OCI-LY3 (cell line): ENCODE results near the gene PRDM16.

Source experiments
- H2AFZ ChIP-seq: fragments of 200-600, 300-600 bp; shearing (Covaris generic); 2 replicates; pipeline ENCODE4 v1.6.0; 2014; ENCODE audit warnings: antibody characterized with exemption, low read depth, low read length
- H3K27ac ChIP-seq: fragments of 200-600, 300-600 bp; sonication (generic); 2 replicates; pipeline ENCODE4 v1.5.1; 2014; ENCODE audit warnings: mild to moderate bottlenecking, low read length, moderate library complexity, mixed read lengths
- H3K27me3 ChIP-seq: fragments of 200-600, 300-600 bp; sonication (generic); 2 replicates; pipeline ENCODE4 v1.6.1; 2014; ENCODE audit warnings: low read depth, low read length, mixed read lengths
- H3K36me3 ChIP-seq: fragments of 200-600, 300-600 bp; sonication (generic); replicated peaks from 2 replicates; pipeline ENCODE3; 2014; ENCODE audit warnings: low read depth, low read length, mixed read lengths
- H3K4me1 ChIP-seq: fragments of 300-600, 200-600 bp; sonication (generic); 2 replicates; pipeline ENCODE4 v1.6.1; 2014; ENCODE audit warnings: low read length, mixed read lengths
- H3K4me2 ChIP-seq: fragments of 200-600, 300-600 bp; sonication (generic); 2 replicates; pipeline ENCODE4 v1.6.1; 2014; ENCODE audit warnings: low read length, mixed read lengths
- H3K4me3 ChIP-seq: fragments of 300-600, 200-600 bp; sonication (generic); 2 replicates; pipeline ENCODE4 v1.5.1; 2014; ENCODE audit warnings: antibody characterized with exemption, mild to moderate bottlenecking, low read length, moderate library complexity
- H3K79me2 ChIP-seq: fragments of 300-600, 200-600 bp; shearing (Covaris generic); 2 replicates; pipeline ENCODE4 v1.6.1; 2014; ENCODE audit warnings: mild to moderate bottlenecking, low read length, mixed read lengths
- H3K9ac ChIP-seq: fragments of 300-600, 200-600 bp; shearing (Covaris generic); 2 replicates; pipeline ENCODE4 v1.6.0; 2014; ENCODE audit warnings: mild to moderate bottlenecking, low read length, moderate library complexity
- H3K9me3 ChIP-seq: fragments of 200-600, 300-600 bp; shearing (Covaris generic); 2 replicates; pipeline ENCODE4 v1.6.1; 2014; ENCODE audit warnings: low read length, mixed read lengths; ENCODE audit not compliant: insufficient read depth
- H4K20me1 ChIP-seq: fragments of 200-600, 300-600 bp; sonication (generic); 2 replicates; pipeline ENCODE4 v1.6.1; 2016; ENCODE audit warnings: low read length, mixed read lengths; ENCODE audit not compliant: insufficient read depth
- EZH2phosphoT487 ChIP-seq: fragments of 200-600 bp; shearing (Covaris generic); IDR thresholded peaks from 2 replicates; pipeline ENCODE4 v1.6.1; 2018; ENCODE audit warnings: antibody characterized with exemption, mixed run types, low read depth
- TF ChIP-seq, protein P1 (sequence below): fragments of 200-600, 300-600 bp; sonication (generic); IDR thresholded peaks from 2 replicates; pipeline ENCODE4 v1.5.1; 2014; ENCODE audit warnings: antibody characterized with exemption, low read length, low read depth

Gene PRDM16

DNA sequence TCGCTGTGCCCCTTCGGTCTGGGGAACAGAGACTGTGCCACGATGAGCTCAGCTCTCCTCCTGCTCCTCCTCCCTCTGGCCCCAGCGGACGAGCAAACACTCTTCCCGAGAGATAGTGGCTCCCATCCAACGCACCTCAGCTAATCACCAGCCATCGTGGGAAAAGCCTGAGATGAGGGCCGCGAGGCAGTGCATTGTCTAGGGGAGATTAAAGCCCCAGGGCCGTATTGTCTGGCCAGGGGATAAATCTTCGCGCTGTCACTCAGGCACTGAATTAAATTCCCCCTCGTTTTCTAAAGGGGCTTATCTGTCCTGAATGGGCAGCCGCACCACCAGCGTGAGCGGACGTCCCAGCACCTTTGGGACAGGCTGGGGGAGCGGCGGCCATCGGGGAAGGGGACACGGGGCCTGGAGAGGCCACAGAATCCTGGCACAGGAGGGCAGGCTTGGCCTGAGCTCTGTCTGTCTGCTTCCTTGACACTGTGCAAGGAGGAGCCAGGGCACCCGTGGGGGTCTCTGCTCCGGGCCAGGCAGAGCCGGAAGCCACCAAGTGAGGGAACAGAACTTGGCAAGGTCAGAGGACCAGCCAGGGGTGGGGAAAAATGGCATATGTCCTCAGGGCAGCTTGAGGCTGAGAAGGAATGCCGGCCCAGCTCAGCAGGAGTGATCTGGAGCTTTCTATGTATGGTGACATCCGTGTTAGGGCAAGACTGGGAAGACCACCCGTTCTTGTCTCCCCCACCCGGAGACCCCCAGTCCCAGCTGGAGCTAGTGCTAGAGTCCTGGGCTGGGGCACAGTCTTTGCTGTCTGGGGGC, 32.3 kb downstream of the PRDM16 start:
- H3K4me2 ChIP-seq, result no peak overlapping the region
- H2AFZ ChIP-seq, result no peak overlapping the region
- no peaks in the 10 kb centered on the region for H3K9me3 ChIP-seq
- no peaks in the 10 kb centered on the region for H4K20me1 ChIP-seq
- H3K36me3 ChIP-seq, result no peaks in the 10 kb centered on the region
- no peak overlapping the region for H3K27ac ChIP-seq
- no peaks in the 10 kb centered on the region for H3K4me1 ChIP-seq
- TF ChIP-seq, protein P1, sequence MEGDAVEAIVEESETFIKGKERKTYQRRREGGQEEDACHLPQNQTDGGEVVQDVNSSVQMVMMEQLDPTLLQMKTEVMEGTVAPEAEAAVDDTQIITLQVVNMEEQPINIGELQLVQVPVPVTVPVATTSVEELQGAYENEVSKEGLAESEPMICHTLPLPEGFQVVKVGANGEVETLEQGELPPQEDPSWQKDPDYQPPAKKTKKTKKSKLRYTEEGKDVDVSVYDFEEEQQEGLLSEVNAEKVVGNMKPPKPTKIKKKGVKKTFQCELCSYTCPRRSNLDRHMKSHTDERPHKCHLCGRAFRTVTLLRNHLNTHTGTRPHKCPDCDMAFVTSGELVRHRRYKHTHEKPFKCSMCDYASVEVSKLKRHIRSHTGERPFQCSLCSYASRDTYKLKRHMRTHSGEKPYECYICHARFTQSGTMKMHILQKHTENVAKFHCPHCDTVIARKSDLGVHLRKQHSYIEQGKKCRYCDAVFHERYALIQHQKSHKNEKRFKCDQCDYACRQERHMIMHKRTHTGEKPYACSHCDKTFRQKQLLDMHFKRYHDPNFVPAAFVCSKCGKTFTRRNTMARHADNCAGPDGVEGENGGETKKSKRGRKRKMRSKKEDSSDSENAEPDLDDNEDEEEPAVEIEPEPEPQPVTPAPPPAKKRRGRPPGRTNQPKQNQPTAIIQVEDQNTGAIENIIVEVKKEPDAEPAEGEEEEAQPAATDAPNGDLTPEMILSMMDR, result no peak
- TF ChIP-seq EZH2phosphoT487, result no peak
- no peak overlapping the region for H3K4me3 ChIP-seq
- H3K9ac ChIP-seq, result no peak overlapping the region
- H3K27me3 ChIP-seq, result no peaks in the 10 kb centered on the region
- H3K79me2 ChIP-seq, result no peaks in the 10 kb centered on the region

DNA sequence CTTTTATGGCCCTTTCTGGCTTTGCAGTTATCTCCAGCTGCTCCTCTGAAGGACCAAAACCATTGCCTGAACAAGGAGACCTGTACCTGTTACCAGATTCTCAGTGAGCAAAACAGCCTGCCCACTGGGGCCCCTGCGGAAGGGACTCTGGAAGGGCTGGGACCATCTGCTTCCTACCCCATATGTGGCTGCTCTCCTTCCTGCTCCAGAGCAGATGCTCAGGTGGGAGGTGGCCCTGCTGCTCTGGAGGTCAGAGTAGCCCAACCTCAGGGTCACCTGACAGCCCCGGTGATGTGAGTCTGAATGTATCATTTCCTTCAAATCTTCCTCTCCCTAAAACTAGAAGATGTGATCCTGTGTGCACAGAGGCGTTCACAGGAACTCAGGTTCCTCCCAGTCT, 33.6 kb downstream of the PRDM16 start:
- no peaks in the 10 kb centered on the region for H3K27me3 ChIP-seq
- TF ChIP-seq, protein P1, result no peak
- no peak overlapping the region for H3K4me3 ChIP-seq
- H3K4me2 ChIP-seq, result no peak overlapping the region
- no peaks in the 10 kb centered on the region for H4K20me1 ChIP-seq
- H3K79me2 ChIP-seq, result no peaks in the 10 kb centered on the region
- H2AFZ ChIP-seq, result no peak overlapping the region
- H3K27ac ChIP-seq, result no peak overlapping the region
- no peaks in the 10 kb centered on the region for H3K4me1 ChIP-seq
- H3K9me3 ChIP-seq, result no peaks in the 10 kb centered on the region
- no peaks in the 10 kb centered on the region for H3K36me3 ChIP-seq
- H3K9ac ChIP-seq, result no peak overlapping the region

DNA sequence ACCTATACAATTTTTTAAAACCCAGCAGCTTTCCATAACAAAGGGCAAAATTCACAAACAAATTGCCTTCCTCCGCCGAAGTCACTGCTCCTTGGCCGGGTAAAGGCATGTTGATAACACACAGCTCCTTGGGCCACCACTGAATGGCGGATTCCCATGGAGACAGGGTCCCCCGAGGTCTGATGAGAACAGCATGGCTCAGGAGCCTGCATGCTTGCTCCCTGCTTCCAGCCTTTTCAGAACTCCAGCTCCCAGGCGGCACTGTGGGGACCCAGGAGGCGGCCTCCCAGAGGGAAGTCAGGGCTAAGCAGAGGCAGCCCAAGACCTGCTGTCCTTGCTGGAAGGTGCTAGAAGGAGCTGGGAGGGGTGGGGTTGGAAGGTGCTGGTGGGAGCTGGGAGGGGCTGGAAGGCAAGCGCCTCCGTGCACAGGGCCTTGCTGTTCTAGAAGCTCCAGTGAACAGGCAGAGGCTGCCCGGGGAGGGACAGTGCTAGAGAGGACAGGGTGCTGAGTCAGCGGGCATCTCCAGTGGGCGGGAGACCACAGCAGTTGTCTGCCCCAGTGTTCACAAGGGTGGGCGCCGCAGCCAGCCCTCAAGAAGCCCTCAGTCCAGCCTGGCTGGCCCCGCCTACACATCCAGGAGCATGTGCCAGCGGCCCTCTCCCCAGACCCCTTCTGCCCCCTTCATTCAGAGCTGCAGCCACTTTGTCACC, 35.1 kb downstream of the PRDM16 start:
- TF ChIP-seq, protein P1, result no peak
- TF ChIP-seq EZH2phosphoT487, result no peak
- no peak overlapping the region for H3K4me2 ChIP-seq
- no peaks in the 10 kb centered on the region for H4K20me1 ChIP-seq
- H3K79me2 ChIP-seq, result no peaks in the 10 kb centered on the region
- no peak overlapping the region for H3K9ac ChIP-seq
- H3K36me3 ChIP-seq, result no peaks in the 10 kb centered on the region
- H3K4me3 ChIP-seq, result no peak overlapping the region
- H3K27ac ChIP-seq, result no peak overlapping the region
- no peaks in the 10 kb centered on the region for H3K9me3 ChIP-seq
- no peaks in the 10 kb centered on the region for H3K27me3 ChIP-seq
- H2AFZ ChIP-seq, result no peak overlapping the region
- no peaks in the 10 kb centered on the region for H3K4me1 ChIP-seq

DNA sequence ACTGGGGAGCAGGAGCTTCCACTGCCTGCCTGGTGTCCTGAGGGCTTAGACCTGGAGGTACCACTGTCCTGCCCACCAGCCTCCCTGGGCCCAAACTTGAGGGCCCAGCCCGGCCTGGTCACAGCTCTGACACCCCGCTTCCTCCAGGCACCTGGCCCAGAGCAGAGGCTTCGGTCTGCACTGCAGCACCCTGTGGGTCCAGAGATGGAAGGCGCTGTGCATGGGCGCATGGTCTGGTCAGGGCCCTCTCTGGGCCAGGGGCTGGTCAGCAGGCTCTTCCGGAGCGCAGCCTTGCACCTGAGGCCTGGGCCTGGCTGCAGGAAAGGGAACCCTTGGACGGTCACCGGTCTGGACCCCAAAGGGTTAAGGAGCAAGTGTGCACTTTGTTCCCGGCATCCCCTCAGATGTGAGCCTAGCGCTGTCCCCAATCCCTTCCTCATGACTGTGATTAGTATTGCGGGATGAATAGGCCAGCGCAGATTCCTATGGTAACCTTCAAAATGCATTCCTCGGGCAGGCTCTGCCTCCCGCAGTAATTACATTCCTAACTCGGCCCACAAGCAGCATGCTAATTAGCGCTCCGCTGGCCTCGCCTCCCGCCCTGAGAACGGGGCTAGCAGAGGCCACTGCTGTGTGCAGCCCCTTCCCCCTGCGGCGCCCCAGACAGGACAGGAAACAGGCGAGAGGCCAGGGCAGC, 36.3 kb downstream of the PRDM16 start:
- no peak overlapping the region for H2AFZ ChIP-seq
- TF ChIP-seq, protein P1, result no peak
- no peak for TF ChIP-seq EZH2phosphoT487
- H3K9ac ChIP-seq, result no peak overlapping the region
- H3K27me3 ChIP-seq, result no peaks in the 10 kb centered on the region
- H3K36me3 ChIP-seq, result no peaks in the 10 kb centered on the region
- H3K9me3 ChIP-seq, result no peaks in the 10 kb centered on the region
- H3K4me3 ChIP-seq, result no peak overlapping the region
- H3K4me2 ChIP-seq, result no peak overlapping the region
- H3K27ac ChIP-seq, result no peak overlapping the region
- no peaks in the 10 kb centered on the region for H3K79me2 ChIP-seq
- no peaks in the 10 kb centered on the region for H4K20me1 ChIP-seq
- H3K4me1 ChIP-seq, result no peaks in the 10 kb centered on the region
